DND-41 (cell line): ENCODE data around the gene BAIAP2L2.

ENCODE experiments used
- CTCF ChIP-seq: IDR thresholded peaks from 2 replicates; pipeline ENCODE4 v1.5.1; 2012; ENCODE audit warnings: borderline replicate concordance, low read length, moderate library complexity, mild to moderate bottlenecking; ENCODE audit not compliant: poor library complexity, severe bottlenecking; ENCODE audit errors: extremely low read depth
- EZH2 ChIP-seq: IDR thresholded peaks from 3 replicates; pipeline ENCODE4 v1.6.1; 2012; ENCODE audit warnings: borderline replicate concordance, low read depth, mild to moderate bottlenecking, moderate library complexity, low read length, inconsistent platforms; ENCODE audit not compliant: severe bottlenecking

- TF ChIP-seq CTCF (no peak), EZH2 (no peak)
Observed at GRCh38 chr22:38129856-38130255, 19.4 kb upstream of the BAIAP2L2 start.
